Adrenal gland (tissue), 12 donors: ENCODE measurements around the gene NTF3. TPM values are rescaled to one million over a fixed set of nuclear protein-coding genes. Genes with fewer than 3 reads are reported as not detected.

Experiments used
- DNase-seq, 7 donors: peaks; one replicate each; pipeline ENCODE4 v3.0.0-alpha.2; 2019 to 2020
- H3K27ac ChIP-seq, 5 donors: fragments of 200-600 bp; sonication (generic) in 4 of 5; 1 replicate in 3 of 5; 2 replicates in 2 of 5; pipeline versions ENCODE4 v1.5.1 to v1.8.0; 2016 to 2020; ENCODE audit warnings: mild to moderate bottlenecking in 1 of 5
- H3K27me3 ChIP-seq: fragments of 200-600 bp; 2 replicates; pipeline ENCODE4 v1.8.0; 2021
- H3K36me3 ChIP-seq, 2 donors: fragments of 200-600 bp; replicated peaks in 1 of 2; 1 replicate in 1 of 2; 2 replicates in 1 of 2; pipeline versions ENCODE4 v1.5.1 to v1.8.0; 2018 to 2022
- H3K4me1 ChIP-seq, 2 donors: fragments of 200-600 bp; replicated peaks in 1 of 2; 1 replicate in 1 of 2; 2 replicates in 1 of 2; pipeline versions ENCODE4 v1.5.1 to v1.8.0; 2018 to 2021
- H3K4me3 ChIP-seq, 4 donors: fragments of 200-600 bp; sonication (generic) in 3 of 4; one replicate each; pipeline ENCODE4 v1.5.1; 2016 to 2018
- H3K9me3 ChIP-seq, 3 donors: fragments of 200-600 bp; sonication (generic) in 1 of 3; replicated peaks in 1 of 3; 1 replicate in 2 of 3; 2 replicates in 1 of 3; pipeline versions ENCODE4 v1.5.1 to v1.8.0; 2016 to 2021
- CTCF ChIP-seq, 6 experiments: fragments of 450-650 bp in 4 of 6; fragments of 200-600 bp in 2 of 6; sonication (generic) in 1 of 6; IDR thresholded peaks; 1 replicate in 5 of 6; 2 replicates in 1 of 6; pipeline versions ENCODE4 v1.5.1 to v1.8.0; 2016 to 2021; ENCODE audit warnings: antibody characterized with exemption in 6 of 6, mild to moderate bottlenecking in 2 of 6, moderate library complexity in 1 of 6
- POLR2A ChIP-seq, 2 donors: fragments of 450-650 bp; IDR thresholded peaks; one replicate each; pipeline ENCODE4 v1.6.1; 2017; ENCODE audit warnings: antibody characterized with exemption in 2 of 2, mild to moderate bottlenecking in 2 of 2, moderate library complexity in 1 of 2
- WGBS, 4 donors: extraction: QIAGEN DNeasy Blood & Tissue Kit in 2 of 4; methylation state at CpG; one replicate each; pipeline versions ENCODE4 v1.1.5 to v1.1.7; 2013 to 2017; 5-methylcytosine and 5-hydroxymethylcytosine counted together
- intact Hi-C, 2 donors: fragments of 100-400 bp; cut with DNase I; formaldehyde crosslinking; loops; one replicate each; pipeline versions ENCODE4 v1.14.1 to v1.15.0; 2022 to 2023
- polyA plus RNA-seq, 3 donors: library from polyadenylated mRNA; stranded (reverse); fragments of 200-250 nt in 2 of 3; fragments of 350-450 nt in 1 of 3; fragmentation: Illumina TruSeq in 1 of 3; extraction: RNeasy Lipid Tissue Mini Kit (QIAGEN cat#74804) in 1 of 3; gene quantifications; one replicate each; pipeline ENCODE4 v1.2.3, GENCODE V29; 2013 to 2014
- total RNA-seq, 9 donors: library from RNA; depleted of rRNA in 4 of 9; stranded (reverse); fragments of >200 nt in 4 of 9; fragments of 120-200 nt in 1 of 9; fragmentation: NEBNext Ultra II Directional in 1 of 9; extraction: Animal tissue kit (Norgen Biotek cat#: 25700) in 1 of 9; gene quantifications; one replicate each; pipeline versions ENCODE4 v1.1.0 to v1.2.4, GENCODE V29; 2013 to 2023
- donor health status: healthy with polysubstance abuse.
- donor health status: Bipolar disorder and iron deficiency.
- donor health status: DM: yes; HTN: yes; CAD: no.
- donor health status: DM: no; HTN: no; CAD: no.
- donor health status: DM: no; HTN: no; CAD: no.
- donor health status: DM: yes; HTN: yes; CAD: no.

Gene NTF3
- total and polyA plus RNA-seq, 12 donors = 0.28 to 2.9 (median 0.73) TPM; not detected in 2

DNA sequence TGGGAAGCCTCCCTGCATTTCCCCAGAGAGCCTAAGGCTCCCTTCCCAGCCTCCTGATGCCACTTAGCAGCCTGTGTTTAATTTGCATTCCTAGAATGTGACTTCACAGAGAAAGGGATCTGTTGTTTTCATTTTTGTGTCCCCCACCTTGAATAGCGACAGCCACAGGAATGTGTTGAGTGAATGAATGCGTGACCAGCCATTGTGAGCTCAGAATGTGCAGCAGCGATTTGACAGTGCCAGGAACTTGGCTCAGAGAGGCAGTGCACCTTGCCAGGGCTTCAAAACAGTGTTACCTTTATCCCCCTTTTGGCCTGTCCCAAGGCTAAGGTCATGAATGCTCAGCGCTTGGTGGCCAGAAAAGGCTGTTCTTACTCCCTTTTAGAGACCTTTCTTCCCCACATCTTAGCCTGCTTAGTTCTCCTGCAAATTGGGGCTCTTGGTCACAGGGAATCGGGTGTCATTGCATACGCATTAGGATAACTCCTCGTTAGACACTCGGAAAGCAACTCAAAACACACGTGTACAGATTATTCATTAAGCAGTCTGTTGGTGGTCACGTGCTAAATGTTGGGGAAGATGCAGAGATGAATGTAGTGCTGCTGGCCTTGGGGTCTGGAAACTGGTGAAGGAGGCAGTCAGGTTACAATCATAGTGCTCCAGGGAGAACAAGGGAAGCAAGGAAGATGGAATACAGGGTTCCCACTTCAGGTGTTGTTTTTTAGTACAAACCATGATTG is 9.8 kb downstream of the NTF3 start:
- intact Hi-C loops = no loop called here
- TF ChIP-seq CTCF (IDR thresholded peaks at IDR 0.05) (no peak), POLR2A (IDR thresholded peaks at IDR 0.05) (no peak)
- Histone ChIP-seq H3K27me3 (peaks cover 11% of the 10 kb centered on the region), H3K4me3 (no peak overlapping the region), H3K36me3 (no peaks in the 10 kb centered on the region), H3K4me1 (no peaks in the 10 kb centered on the region), H3K9me3 (no peaks in the 10 kb centered on the region), H3K27ac (no peak overlapping the region)
- WGBS, 4 donors = 57 to 78% (median 66%) methylated on average over 9 to 10 of the region's 10 CpGs
- DNase-seq = no peak

DNA sequence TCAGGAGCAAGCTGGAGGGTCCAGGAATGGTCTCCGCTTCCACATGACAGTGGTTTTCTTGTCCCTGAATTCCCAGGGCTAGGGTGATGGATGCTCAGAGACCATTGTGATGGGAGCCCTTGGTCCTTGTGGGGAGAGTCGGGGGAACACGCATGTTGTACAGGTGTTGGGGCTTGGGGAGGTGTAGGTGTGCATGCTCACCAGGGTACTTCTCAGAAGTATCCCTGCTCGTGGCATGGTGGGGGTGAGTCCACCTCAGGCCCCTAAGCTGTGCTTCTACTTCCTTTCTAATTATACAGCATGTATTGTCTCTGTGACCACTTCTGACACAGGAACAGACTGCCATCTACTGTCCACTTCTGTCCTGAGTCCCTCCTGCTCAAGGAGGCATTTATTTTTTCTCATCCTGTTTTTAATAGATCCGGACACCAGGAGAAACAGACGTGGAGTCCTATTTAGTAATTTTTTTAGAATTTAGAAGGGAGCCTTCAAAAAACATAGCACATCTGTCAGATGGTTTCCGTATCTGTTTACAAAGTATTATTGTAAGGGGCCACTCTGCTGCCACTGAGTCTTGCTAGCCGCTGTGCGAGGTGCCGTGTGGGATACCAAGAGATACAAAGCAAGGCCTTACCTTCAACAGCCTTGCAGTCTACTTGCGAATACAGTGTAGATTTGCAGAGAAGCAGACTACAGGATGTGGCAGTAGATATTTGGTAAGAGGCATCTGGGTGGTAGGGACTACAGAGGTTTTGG is 10.5 kb downstream of the NTF3 start:
- Histone ChIP-seq H3K4me3 (no peak overlapping the region), H3K9me3 (no peaks in the 10 kb centered on the region), H3K27me3 (peaks cover 11% of the 10 kb centered on the region), H3K27ac (no peak overlapping the region), H3K4me1 (no peaks in the 10 kb centered on the region), H3K36me3 (no peaks in the 10 kb centered on the region)
- DNase-seq = peak in 4 of 7 donors; percentile 30 to 55 (median 40)
- TF ChIP-seq POLR2A (IDR thresholded peaks at IDR 0.05) (no peak), CTCF (IDR thresholded peaks at IDR 0.05) (peak; percentile 37 to 61 (median 54))
- intact Hi-C loops = no loop called here
- 54 to 57% (median 56%) methylated on average over 10 to 11 of the region's 11 CpGs for WGBS, 4 donors

DNA sequence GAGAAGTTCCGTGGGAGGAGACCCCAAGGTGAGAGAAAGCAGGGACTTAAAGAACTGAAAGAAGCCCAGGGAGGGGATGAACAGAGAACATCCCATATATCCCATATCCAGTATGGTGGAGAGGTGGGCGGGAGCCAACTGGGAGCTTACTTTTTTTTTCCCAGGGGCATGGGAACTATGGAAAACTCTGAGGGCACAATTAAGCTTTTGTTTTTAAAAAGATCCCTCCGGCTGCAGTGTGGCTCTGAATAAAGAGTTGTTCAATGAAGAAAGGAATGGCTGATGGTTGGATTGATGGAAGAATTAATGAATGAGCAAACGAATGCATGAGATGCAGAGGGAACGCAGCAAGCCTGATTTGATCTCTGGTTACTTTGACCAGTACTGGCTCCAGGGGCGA is 12.6 kb downstream of the NTF3 start:
- H3K4me3 ChIP-seq = no peak overlapping the region
- TF ChIP-seq POLR2A (IDR thresholded peaks at IDR 0.05) (no peak), CTCF (IDR thresholded peaks at IDR 0.05) (no peak)
- DNase-seq = no peak
- no peaks in the 10 kb centered on the region for H3K4me1 ChIP-seq
- intact Hi-C loops = no loop called here
- H3K27ac ChIP-seq = no peak overlapping the region
- no peaks in the 10 kb centered on the region for H3K9me3 ChIP-seq
- 55 to 73% (median 62%) methylated on average over 6 of the region's 6 CpGs for WGBS, 4 donors
- H3K36me3 ChIP-seq = no peaks in the 10 kb centered on the region
- H3K27me3 ChIP-seq = peaks cover 11% of the 10 kb centered on the region

DNA sequence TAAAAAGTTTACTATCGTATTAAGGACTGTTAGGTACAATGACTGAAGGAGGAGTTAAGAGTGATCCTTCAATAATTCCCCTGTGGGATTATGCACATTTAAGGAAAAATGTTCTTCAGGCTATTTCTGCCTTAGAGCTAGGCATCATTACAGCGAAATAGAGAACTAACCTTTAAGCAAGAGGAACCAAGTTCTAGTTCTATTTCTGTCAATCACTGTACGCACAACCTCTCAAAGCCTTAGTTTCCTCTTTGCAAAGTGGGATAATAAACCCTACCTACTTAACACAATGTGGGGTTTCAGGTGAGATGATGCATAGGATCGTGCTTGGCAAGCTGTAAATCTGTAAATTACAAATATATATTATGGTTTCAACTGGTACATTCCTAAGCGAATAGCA is 15.4 kb downstream of the NTF3 start:
- Histone ChIP-seq H3K27ac (no peak overlapping the region), H3K4me3 (no peak overlapping the region), H3K27me3 (peaks cover 11% of the 10 kb centered on the region), H3K9me3 (no peaks in the 10 kb centered on the region), H3K36me3 (no peaks in the 10 kb centered on the region), H3K4me1 (no peaks in the 10 kb centered on the region)
- 71 to 78% (median 73%) methylated on average over 5 of the region's 5 CpGs for WGBS, 4 donors
- intact Hi-C loops = no loop called here
- TF ChIP-seq CTCF (IDR thresholded peaks at IDR 0.05) (no peak), POLR2A (IDR thresholded peaks at IDR 0.05) (no peak)
- no peak for DNase-seq
